ENCODE data around the gene VGF. TPM values are rescaled to one million over a fixed set of nuclear protein-coding genes. Genes with fewer than 3 reads are reported as not detected.
"Not testable (repeated sequence)": the region's sequence is repeated elsewhere in the genome, so short reads cannot be mapped to it uniquely, and the experiment has no call there.

Gene VGF
- total RNA-seq, 1 experiment from 2014 or later: 0.14 TPM

GRCh38 chr7:101208794-101209193 is 43.4 kb upstream of the VGF start:
- Mint-ChIP-seq H3K4me3 (ENCODE audit: low read depth, unreplicated experiment) (no peak overlapping the region), H3K27ac (ENCODE audit: unreplicated experiment) (no peak overlapping the region), H3K36me3 (ENCODE audit: insufficient read depth, unreplicated experiment) (peaks cover 30% of the 10 kb centered on the region), H3K4me1 (ENCODE audit: low read depth, unreplicated experiment) (no peaks in the 10 kb centered on the region), H3K9me3 (ENCODE audit: low read depth, unreplicated experiment) (no peaks in the 10 kb centered on the region), H3K27me3 (ENCODE audit: unreplicated experiment) (peaks cover 6% of the 10 kb centered on the region)
- intact Hi-C loops (cut with micrococcal nuclease; ENCODE audit: unreplicated experiment): no loop called here
- CTCF ChIA-PET: interaction anchor here (0.6 kb wide), 1 partner anchor 484 kb away, joined by 8 read pairs; no protein-coding TSS in a partner anchor
- no peak for TF ChIP-seq CTCF (IDR thresholded peaks at IDR 0.05; ENCODE audit: unreplicated experiment)
- BruUV-seq (replicated peaks): no TSS peak
- DNase-seq: no peak

GRCh38 chr7:101207459-101207858 is 42.1 kb upstream of the VGF start:
- H3K9me3 Mint-ChIP-seq (ENCODE audit: low read depth, unreplicated experiment): no peaks in the 10 kb centered on the region
- peaks cover 19% of the 10 kb centered on the region for H3K27me3 Mint-ChIP-seq (ENCODE audit: unreplicated experiment)
- H3K36me3 Mint-ChIP-seq (ENCODE audit: insufficient read depth, unreplicated experiment): peaks cover 30% of the 10 kb centered on the region
- no peak for DNase-seq
- H3K4me3 Mint-ChIP-seq (ENCODE audit: low read depth, unreplicated experiment): no peak overlapping the region
- no TSS peak for BruUV-seq (replicated peaks)
- intact Hi-C loops (cut with micrococcal nuclease; ENCODE audit: unreplicated experiment): no loop called here
- H3K4me1 Mint-ChIP-seq (ENCODE audit: low read depth, unreplicated experiment): no peaks in the 10 kb centered on the region
- H3K27ac Mint-ChIP-seq (ENCODE audit: unreplicated experiment): no peak overlapping the region
- no peak for TF ChIP-seq CTCF (IDR thresholded peaks at IDR 0.05; ENCODE audit: unreplicated experiment)
- CTCF ChIA-PET: no interaction called here

- Mint-ChIP-seq H3K9me3 (ENCODE audit: low read depth, unreplicated experiment) (no peaks in the 10 kb centered on the region), H3K27me3 (ENCODE audit: unreplicated experiment) (peaks cover 21% of the 10 kb centered on the region), H3K4me3 (ENCODE audit: low read depth, unreplicated experiment) (no peak overlapping the region), H3K4me1 (ENCODE audit: low read depth, unreplicated experiment) (no peaks in the 10 kb centered on the region), H3K36me3 (ENCODE audit: insufficient read depth, unreplicated experiment) (peaks cover 30% of the 10 kb centered on the region), H3K27ac (ENCODE audit: unreplicated experiment) (no peak overlapping the region)
- TF ChIP-seq CTCF (IDR thresholded peaks at IDR 0.05; ENCODE audit: unreplicated experiment): no peak
- no TSS peak for BruUV-seq (replicated peaks)
- intact Hi-C loops (cut with micrococcal nuclease; ENCODE audit: unreplicated experiment): no loop called here
- DNase-seq: no peak
- CTCF ChIA-PET: no interaction called here
These were observed 41.3 kb upstream of the VGF start for GRCh38 chr7:101206665-101207042.

GRCh38 chr7:101205901-101206664 is 40.7 kb upstream of the VGF start:
- no peak for TF ChIP-seq CTCF (IDR thresholded peaks at IDR 0.05; ENCODE audit: unreplicated experiment)
- no peaks in the 10 kb centered on the region for H3K4me1 Mint-ChIP-seq (ENCODE audit: low read depth, unreplicated experiment)
- H3K27me3 Mint-ChIP-seq (ENCODE audit: unreplicated experiment): peaks cover 26% of the 10 kb centered on the region
- no peak for DNase-seq
- H3K27ac Mint-ChIP-seq (ENCODE audit: unreplicated experiment): no peak overlapping the region
- CTCF ChIA-PET: no interaction called here
- H3K36me3 Mint-ChIP-seq (ENCODE audit: insufficient read depth, unreplicated experiment): peaks cover 30% of the 10 kb centered on the region
- intact Hi-C loops (cut with micrococcal nuclease; ENCODE audit: unreplicated experiment): no loop called here
- BruUV-seq (replicated peaks): no TSS peak
- no peak overlapping the region for H3K4me3 Mint-ChIP-seq (ENCODE audit: low read depth, unreplicated experiment)
- no peaks in the 10 kb centered on the region for H3K9me3 Mint-ChIP-seq (ENCODE audit: low read depth, unreplicated experiment)

GRCh38 chr7:101203740-101204738 is 38.7 kb upstream of the VGF start:
- H3K4me3 Mint-ChIP-seq (ENCODE audit: low read depth, unreplicated experiment); BruUV-seq (replicated peaks); H3K9me3 Mint-ChIP-seq (ENCODE audit: low read depth, unreplicated experiment); H3K4me1 Mint-ChIP-seq (ENCODE audit: low read depth, unreplicated experiment); intact Hi-C loops (cut with micrococcal nuclease; ENCODE audit: unreplicated experiment); CTCF ChIA-PET; DNase-seq; H3K27ac Mint-ChIP-seq (ENCODE audit: unreplicated experiment): not testable (repeated sequence)
- H3K36me3 Mint-ChIP-seq (ENCODE audit: insufficient read depth, unreplicated experiment): peaks cover 24% of the 10 kb centered on the region
- peaks cover 38% of the 10 kb centered on the region for H3K27me3 Mint-ChIP-seq (ENCODE audit: unreplicated experiment)

Measured in Calu3 (cell line).